ENCODE data around the gene SPATS2L. TPM values are rescaled to one million over a fixed set of nuclear protein-coding genes. Genes with fewer than 3 reads are reported as not detected.
A peak's percentile ranks its signal among the peaks of the same experiment; 100 is the strongest.

SPATS2L gene
- polyA plus RNA-seq, 1 experiment, result 243 TPM

DNA sequence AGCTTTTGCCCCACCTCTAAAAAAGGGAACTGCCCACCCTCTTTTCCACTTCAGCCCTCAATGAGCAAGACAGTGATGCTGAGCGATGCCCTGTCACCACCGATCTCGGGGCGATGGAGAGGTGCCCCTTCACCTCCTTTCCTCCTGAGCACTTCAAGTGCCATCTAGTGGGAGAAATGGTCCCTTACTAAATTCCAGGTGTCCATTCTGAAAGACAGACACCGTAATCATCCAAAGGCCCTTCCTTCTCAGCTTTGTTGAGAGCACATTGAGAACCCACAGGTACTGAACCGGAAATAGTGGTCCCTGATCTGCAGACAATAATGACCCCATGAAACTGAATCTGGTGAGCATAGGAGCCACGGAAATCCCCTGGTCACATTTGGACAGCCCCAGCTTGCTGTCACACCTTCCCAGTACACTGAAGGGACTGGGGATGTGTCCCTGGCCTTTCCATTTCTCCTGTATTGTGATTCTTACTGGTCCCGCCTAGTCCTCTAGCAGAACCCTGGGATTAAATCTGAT lies 164.9 kb downstream of the SPATS2L start:
- no peak for DNase-seq (ENCODE audit: low read depth)
- Histone ChIP-seq H3K27me3 (ENCODE audit: control insufficient read depth, insufficient read depth, low read length) (no peaks in the 10 kb centered on the region), H3K36me3 (ENCODE audit: control insufficient read depth, insufficient read depth, low read length) (peaks cover 9% of the 10 kb centered on the region), H3K4me3 (ENCODE audit: low read depth, low read length) (no peak overlapping the region)
- ChIA-PET CTCF (interaction anchor here (0.6 to 3.5 kb wide), 10 partner anchors 10 to 498 kb away, joined by 3 to 12 read pairs (median 4); no protein-coding TSS in a partner anchor), POLR2A (no interaction called here)
- TF ChIP-seq, protein P1, sequence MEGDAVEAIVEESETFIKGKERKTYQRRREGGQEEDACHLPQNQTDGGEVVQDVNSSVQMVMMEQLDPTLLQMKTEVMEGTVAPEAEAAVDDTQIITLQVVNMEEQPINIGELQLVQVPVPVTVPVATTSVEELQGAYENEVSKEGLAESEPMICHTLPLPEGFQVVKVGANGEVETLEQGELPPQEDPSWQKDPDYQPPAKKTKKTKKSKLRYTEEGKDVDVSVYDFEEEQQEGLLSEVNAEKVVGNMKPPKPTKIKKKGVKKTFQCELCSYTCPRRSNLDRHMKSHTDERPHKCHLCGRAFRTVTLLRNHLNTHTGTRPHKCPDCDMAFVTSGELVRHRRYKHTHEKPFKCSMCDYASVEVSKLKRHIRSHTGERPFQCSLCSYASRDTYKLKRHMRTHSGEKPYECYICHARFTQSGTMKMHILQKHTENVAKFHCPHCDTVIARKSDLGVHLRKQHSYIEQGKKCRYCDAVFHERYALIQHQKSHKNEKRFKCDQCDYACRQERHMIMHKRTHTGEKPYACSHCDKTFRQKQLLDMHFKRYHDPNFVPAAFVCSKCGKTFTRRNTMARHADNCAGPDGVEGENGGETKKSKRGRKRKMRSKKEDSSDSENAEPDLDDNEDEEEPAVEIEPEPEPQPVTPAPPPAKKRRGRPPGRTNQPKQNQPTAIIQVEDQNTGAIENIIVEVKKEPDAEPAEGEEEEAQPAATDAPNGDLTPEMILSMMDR (IDR thresholded peaks at IDR 0.05; ENCODE audit: insufficient read depth, low read depth, low read length), result peak; percentile 52

DNA sequence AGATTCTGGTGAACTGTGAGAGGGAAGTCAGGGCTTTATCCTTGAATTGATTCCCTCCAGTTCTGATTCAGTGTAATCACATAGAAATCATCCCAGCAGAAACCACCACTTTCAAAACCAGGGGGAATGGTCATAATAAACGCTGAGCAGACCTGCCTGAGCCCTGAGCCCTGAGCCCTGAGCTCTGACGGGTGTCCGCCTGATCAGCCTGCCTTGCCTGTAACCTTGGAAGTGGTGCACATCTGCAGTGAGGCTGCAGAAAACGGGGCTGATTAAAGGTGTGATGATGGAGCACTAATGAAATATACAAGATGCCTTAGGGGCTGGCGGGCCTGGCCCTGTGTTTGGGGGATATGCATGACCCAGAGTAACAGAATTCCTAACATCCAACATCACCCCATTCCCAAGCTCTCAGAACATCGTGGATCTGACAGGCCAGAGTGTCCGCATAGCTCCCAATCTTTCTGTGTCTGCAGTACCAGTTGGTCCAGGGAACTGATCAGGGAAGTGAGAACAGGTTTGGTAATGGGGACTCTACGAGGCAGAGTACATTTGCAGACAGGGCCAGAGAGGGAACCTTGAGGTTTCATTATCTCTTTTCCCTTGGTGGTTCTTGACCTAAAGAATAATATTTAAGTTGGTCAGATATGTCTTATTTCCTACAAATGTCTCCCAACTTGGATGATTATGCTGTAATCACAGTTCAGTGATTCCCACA lies 165.6 kb downstream of the SPATS2L start:
- H3K27me3 ChIP-seq (ENCODE audit: control insufficient read depth, insufficient read depth, low read length), result no peaks in the 10 kb centered on the region
- DNase-seq (ENCODE audit: low read depth), result no peak
- no peak overlapping the region for H3K4me3 ChIP-seq (ENCODE audit: low read depth, low read length)
- CTCF ChIA-PET, result interaction anchor here (0.8 to 3.5 kb wide), 9 partner anchors 10 to 498 kb away, joined by 3 to 12 read pairs (median 4); no protein-coding TSS in a partner anchor
- POLR2A ChIA-PET, result no interaction called here
- peaks cover 9% of the 10 kb centered on the region for H3K36me3 ChIP-seq (ENCODE audit: control insufficient read depth, insufficient read depth, low read length)
- TF ChIP-seq, protein P1 (IDR thresholded peaks at IDR 0.05; ENCODE audit: insufficient read depth, low read depth, low read length), result no peak

DNA sequence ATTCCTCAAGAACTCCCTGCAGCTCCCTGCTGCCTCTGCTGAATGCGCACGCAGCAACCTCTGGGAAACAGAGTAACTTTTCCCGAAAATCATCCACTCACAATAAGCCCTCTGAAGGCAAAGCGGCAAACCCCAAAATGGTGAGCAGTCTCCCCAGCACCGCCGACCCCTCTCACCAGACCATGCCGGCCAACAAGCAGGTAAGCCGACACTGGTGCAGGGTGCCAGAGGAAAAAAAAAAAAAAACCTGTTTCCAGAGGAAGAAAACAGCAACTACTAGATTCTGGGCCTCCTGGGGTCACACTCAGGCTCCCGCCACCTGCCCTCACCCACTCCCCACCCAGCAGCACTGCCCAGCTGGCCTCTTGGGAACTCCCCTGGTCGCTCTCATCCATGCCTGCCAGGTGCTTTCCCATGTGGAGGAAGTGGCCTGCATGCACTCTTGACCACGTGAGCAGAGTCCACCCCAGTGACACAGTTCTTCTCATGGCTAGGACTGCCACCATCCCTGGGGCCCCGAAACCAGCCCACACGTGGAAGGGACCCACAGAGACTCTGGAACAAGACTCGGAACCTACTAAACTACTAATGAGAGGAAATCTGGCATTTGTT lies 166.5 kb downstream of the SPATS2L start:
- H3K36me3 ChIP-seq (ENCODE audit: control insufficient read depth, insufficient read depth, low read length), result peaks cover 11% of the 10 kb centered on the region
- no peak for DNase-seq (ENCODE audit: low read depth)
- H3K27me3 ChIP-seq (ENCODE audit: control insufficient read depth, insufficient read depth, low read length), result no peaks in the 10 kb centered on the region
- no peak overlapping the region for H3K4me3 ChIP-seq (ENCODE audit: low read depth, low read length)
- TF ChIP-seq, protein P1 (IDR thresholded peaks at IDR 0.05; ENCODE audit: insufficient read depth, low read depth, low read length), result no peak
- CTCF ChIA-PET, result interaction anchor here (0.8 to 3.5 kb wide), 4 partner anchors 9 to 499 kb away, joined by 3 to 10 read pairs (median 6); no protein-coding TSS in a partner anchor
- POLR2A ChIA-PET, result no interaction called here

DNA sequence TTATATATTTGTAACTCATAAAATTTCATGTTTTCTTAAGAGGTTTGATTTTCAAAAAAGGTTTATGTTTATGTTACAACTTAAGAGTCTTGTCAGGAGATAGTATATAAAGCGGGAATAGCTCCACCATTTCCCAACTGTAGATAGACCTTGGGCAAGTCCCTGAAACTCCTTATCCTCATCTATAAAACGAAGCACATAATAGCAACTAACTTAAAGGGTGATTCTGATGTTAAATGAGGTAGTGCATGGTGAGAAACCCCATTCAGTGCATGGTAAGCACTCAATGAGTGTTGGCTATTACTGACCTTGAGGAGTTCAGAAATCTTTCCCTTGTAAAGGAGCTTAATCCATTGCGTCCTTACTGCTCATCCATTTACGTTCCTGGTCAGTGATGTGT lies 169.3 kb downstream of the SPATS2L start:
- H3K36me3 ChIP-seq (ENCODE audit: control insufficient read depth, insufficient read depth, low read length), result peaks cover 8% of the 10 kb centered on the region
- TF ChIP-seq, protein P1 (IDR thresholded peaks at IDR 0.05; ENCODE audit: insufficient read depth, low read depth, low read length), result no peak
- DNase-seq (ENCODE audit: low read depth), result no peak
- POLR2A ChIA-PET, result no interaction called here
- no peak overlapping the region for H3K4me3 ChIP-seq (ENCODE audit: low read depth, low read length)
- H3K27me3 ChIP-seq (ENCODE audit: control insufficient read depth, insufficient read depth, low read length), result no peaks in the 10 kb centered on the region
- CTCF ChIA-PET, result interaction anchor here (1.7 to 2.2 kb wide), 3 partner anchors 491 to 502 kb away, joined by 3 to 8 read pairs (median 5); no protein-coding TSS in a partner anchor

DNA sequence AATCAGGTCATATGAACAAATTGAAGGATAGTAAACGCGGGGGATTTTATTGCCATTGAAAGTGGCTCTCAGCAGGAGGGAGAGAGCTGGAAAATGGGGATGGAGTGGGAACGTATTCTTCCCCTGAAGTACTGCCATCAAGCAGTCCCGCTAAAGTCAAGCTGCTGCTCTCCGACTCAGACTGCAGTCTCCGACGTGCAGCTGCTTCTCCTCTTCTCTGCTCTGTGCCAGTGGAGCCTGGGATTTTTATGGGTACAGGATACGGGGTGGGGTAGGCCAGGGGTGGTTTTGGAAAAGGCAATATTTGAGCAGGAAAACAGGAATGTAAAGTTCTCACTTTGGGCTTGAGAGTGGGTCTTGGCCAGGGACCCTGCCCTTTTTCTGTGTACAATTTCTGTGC lies 170.3 kb downstream of the SPATS2L start:
- CTCF ChIA-PET, result interaction anchor here (0.7 to 2.2 kb wide), 5 partner anchors 35 to 503 kb away, joined by 3 to 8 read pairs (median 3); no protein-coding TSS in a partner anchor
- TF ChIP-seq, protein P1 (IDR thresholded peaks at IDR 0.05; ENCODE audit: insufficient read depth, low read depth, low read length), result no peak
- peaks cover 6% of the 10 kb centered on the region; the same call in 1 of the 2 replicates for H3K36me3 ChIP-seq (ENCODE audit: control insufficient read depth, insufficient read depth, low read length)
- H3K4me3 ChIP-seq (ENCODE audit: low read depth, low read length), result no peak overlapping the region
- POLR2A ChIA-PET, result no interaction called here
- H3K27me3 ChIP-seq (ENCODE audit: control insufficient read depth, insufficient read depth, low read length), result no peaks in the 10 kb centered on the region
- DNase-seq (ENCODE audit: low read depth), result no peak
